CD4-positive, alpha-beta T cell treated with Interleukin-10 for 1 hour (primary cell): Measurements from ENCODE around the gene PDYN.
A peak's percentile ranks its signal among the peaks of the same experiment; 100 is the strongest.
"Not testable (repeated sequence)": the region's sequence is repeated elsewhere in the genome, so short reads cannot be mapped to it uniquely, and the experiment has no call there.

ENCODE experiments used
- DNase-seq: peaks from one replicate; pipeline ENCODE4 v3.0.0-alpha.2; 2020

The PDYN gene

GRCh38 chr20:1993986-1994385 lies at the start of gene PDYN:
Gene PDYN (minus strand): TSS chr20:1994058. CDS start chr20:1983084, 10,974 bp downstream.
- DNase-seq: no peak

GRCh38 chr20:2042400-2042799 lies 48.5 kb upstream of the PDYN start:
- no peak for DNase-seq

- DNase-seq: no peak
These were observed 44.3 kb upstream of the PDYN start for GRCh38 chr20:2038161-2038560.

- no peak for DNase-seq
These were observed 43.5 kb upstream of the PDYN start for GRCh38 chr20:2037296-2037914.

- not testable (repeated sequence) for DNase-seq
These were observed 42.5 kb upstream of the PDYN start for GRCh38 chr20:2036357-2036756.

- no peak for DNase-seq
These were observed 38.3 kb upstream of the PDYN start for GRCh38 chr20:2032168-2032567.

- DNase-seq: no peak
These were observed 32.7 kb upstream of the PDYN start for GRCh38 chr20:2026514-2026913.

- no peak for DNase-seq
These were observed 32.1 kb upstream of the PDYN start for GRCh38 chr20:2026004-2026403.

GRCh38 chr20:2023151-2023550 lies 29.3 kb upstream of the PDYN start:
- DNase-seq: no peak

- no peak for DNase-seq
These were observed 28.3 kb upstream of the PDYN start for GRCh38 chr20:2022163-2022562.

- DNase-seq: no peak
These were observed 16.7 kb upstream of the PDYN start for GRCh38 chr20:2010533-2010932.

- peak; percentile 23 for DNase-seq
These were observed 12.8 kb upstream of the PDYN start for GRCh38 chr20:2006452-2007361.

GRCh38 chr20:2005831-2006426 lies 12.1 kb upstream of the PDYN start:
- peak; percentile 46 for DNase-seq

GRCh38 chr20:2005359-2005758 lies 11.5 kb upstream of the PDYN start:
- DNase-seq: no peak

GRCh38 chr20:2004171-2004570 lies 10.3 kb upstream of the PDYN start:
- no peak for DNase-seq

- DNase-seq: no peak
These were observed 8.5 kb upstream of the PDYN start for GRCh38 chr20:2002365-2002764.

GRCh38 chr20:2001119-2001518 lies 7.3 kb upstream of the PDYN start:
- DNase-seq: no peak

- no peak for DNase-seq
These were observed 6.4 kb upstream of the PDYN start for GRCh38 chr20:2000285-2000684.

GRCh38 chr20:1998715-1999114 lies 4.9 kb upstream of the PDYN start:
- no peak for DNase-seq

- DNase-seq: no peak
These were observed 4.3 kb upstream of the PDYN start for GRCh38 chr20:1998193-1998520.

- no peak for DNase-seq
These were observed 3.8 kb upstream of the PDYN start for GRCh38 chr20:1997483-1998192.

- DNase-seq: no peak
These were observed 1.9 kb upstream of the PDYN start for GRCh38 chr20:1995531-1996310.

- DNase-seq: no peak
These were observed 769 bp upstream of the PDYN start for GRCh38 chr20:1994627-1995026.
